Transverse colon (tissue), 3 donors: ENCODE results near the gene NAP1L5.

Source experiments
- POLR2A ChIP-seq: fragments of 450-650 bp; IDR thresholded peaks from one replicate; pipeline ENCODE4 v1.6.1; 2016; ENCODE audit warnings: antibody characterized with exemption, mild to moderate bottlenecking, moderate library complexity
- POLR2AphosphoS5 ChIP-seq, 3 donors: sonication (generic); formaldehyde crosslinking; IDR thresholded peaks; one replicate each; pipeline ENCODE4 v1.6.1; 2016; ENCODE audit warnings: antibody characterized with exemption in 3 of 3

DNA sequence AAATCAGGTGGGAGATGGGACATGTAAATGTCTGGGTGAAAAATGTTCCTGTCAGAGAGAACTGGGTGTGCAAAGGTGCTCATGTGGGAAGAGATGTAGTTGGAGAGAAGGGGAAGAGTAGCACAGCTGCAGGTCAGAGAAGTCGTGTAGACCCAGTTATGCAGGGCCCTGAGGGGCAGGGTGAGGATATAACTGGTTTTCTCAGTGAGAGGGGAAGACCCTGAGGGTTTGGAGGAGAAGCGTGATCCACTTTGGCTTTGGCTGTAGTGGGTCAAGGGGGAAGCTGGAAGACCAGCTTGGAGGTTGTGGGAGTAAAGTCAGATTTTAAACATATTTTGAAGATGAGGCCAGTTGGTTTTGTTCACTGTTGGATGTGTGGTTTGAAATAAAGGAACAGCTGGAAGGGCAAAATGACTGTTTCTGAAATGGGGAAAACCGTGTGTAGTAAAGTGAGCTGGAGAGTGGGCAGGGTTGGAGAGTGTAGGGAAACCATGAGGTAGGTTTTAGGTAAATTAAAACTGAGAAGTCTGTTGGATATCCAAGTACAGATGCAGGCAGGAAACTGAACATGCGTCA lies 44.2 kb downstream of the NAP1L5 start:
- TF ChIP-seq POLR2A = no peak
- TF ChIP-seq POLR2AphosphoS5 (IDR thresholded peaks at IDR 0.05) = no peak
